HG03520 (cell line): ENCODE measurements around the gene ST14.

ENCODE experiments used
- ATAC-seq: cut with Tn5 transposase; IDR thresholded peaks from one replicate; pipeline ENCODE4 v1.9.1; 2021; ENCODE audit warnings: mild to moderate bottlenecking, moderate library complexity; ENCODE audit not compliant: unreplicated experiment

The ST14 gene

DNA sequence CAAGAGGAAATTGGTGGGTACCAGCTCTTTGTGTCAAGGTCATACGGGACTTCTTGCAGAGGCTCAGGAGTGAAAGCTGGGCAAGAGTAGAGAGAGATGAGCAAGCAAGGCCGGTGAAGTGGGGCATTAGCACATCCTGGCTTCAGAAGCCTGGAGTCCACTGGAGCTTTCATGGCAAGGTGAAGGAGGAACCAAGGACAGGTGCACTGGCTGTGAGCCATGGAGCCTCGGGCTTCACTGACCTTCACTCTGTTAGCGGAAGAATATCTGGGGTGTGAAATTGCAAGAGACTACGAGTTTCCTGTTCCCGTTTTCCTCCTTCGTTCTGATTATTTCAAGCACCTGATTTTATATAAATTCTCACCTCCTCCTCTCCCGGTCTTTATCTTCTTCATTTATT, 25.9 kb upstream of the ST14 start:
- no peak for ATAC-seq

DNA sequence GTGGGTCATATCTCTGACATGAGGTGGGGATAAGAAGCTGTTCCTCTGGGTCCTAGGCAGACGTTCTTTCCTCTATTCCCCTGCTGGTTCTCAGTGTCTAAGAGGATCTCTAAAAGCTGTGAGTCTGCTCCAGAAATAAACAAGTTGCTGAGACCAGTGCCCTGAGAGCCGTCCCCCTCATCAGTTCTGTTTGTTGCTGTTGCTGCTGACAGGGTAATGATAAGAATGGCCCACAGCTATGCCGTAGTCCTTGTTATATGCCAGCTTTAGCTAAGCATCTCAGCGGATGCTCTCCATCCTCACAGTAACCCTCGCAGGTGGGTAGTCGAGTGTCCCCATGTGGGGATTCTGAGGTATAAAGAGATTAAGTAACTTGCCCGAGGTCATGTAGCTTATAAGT, 23.5 kb upstream of the ST14 start:
- no peak for ATAC-seq

DNA sequence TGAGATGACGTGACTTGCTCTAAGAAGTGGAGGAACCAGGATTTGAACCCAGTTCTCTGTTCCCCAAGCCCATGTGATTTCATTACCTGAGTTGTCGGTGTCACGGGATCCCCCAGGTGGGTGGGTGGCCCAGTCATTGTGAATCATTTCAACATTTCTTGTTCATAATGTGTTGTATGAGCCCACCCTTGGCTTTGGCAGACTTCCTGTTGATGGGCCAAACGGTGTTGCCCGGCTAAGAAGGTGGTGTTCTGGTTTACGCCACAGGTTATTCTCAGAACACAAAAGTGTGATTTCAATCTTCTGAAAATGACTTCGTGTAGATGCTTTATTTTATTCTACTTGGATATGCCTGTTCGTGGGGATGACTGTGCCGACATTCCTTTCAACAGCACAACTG, 21.6 kb upstream of the ST14 start:
- ATAC-seq, result no peak

DNA sequence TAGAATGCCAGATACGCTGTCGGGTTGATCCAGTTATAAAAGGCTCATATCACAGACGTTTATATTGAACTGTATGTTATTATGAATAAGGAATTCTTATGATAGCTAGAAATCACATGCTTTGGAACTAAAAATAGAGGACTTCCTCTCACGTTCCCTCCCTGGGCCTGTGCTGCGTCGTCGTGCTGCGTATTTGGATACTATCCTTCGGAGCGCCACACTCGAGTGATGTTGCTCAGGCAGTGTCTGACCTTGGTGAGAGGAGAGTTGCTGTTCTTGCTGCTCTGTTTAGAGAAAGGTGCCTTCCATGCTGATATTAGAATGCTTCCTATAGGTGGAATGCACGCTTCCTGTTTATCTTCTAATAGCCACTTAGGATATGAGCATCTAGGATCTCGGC, 20.2 kb upstream of the ST14 start:
- no peak for ATAC-seq

DNA sequence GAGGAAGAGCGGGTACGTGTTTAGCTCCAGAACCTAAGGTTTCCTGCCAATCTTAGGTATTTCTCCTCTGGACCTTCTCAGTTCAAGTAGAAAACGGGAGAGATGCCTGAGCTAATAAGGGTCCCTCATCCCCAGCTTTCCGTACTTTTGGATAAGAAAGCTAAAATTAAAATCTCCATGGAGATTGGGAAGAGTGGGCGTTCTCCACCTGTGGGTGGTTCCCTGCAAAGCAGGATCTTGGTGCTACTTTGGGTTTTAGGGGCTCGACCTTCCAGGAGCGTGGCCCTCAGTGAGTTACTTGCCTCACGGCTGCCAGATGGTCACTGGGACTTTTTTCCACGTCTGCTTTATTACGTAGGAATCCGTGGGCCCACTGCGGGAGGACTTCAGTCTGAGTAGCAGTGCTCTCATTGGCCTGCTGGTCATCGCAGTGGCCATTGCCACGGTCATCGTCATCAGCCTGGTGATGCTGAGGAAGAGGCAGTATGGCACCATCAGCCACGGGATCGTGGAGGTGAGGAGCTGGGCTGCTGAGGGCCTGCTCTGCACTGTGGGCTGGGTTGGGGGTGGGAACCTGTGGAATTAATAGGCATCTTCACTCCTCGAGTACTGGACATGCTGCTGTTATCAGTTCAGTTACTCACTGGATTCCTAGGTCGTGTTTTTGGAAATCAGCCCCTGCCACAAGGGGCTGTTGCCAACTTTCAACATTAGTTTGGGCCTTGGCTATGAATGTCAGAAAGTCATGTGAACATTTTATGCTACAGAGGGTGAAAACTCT, 17.8 kb upstream of the ST14 start:
- no peak for ATAC-seq

DNA sequence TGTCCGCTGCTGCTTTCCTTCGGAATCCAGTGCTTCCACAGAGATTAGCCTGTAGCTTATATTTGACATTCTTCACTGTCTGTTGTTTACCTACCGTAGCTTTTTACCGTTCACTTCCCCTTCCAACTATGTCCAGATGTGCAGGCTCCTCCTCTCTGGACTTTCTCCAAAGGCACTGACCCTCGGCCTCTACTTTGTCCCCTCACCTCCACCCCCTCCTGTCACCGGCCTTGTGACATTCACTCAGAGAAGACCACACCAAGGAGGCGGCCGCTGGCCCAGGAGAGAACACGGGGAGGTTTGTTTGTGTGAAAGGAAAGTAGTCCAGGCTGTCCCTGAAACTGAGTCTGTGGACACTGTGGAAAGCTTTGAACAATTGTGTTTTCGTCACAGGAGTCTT, 15.4 kb upstream of the ST14 start:
- ATAC-seq, result no peak

DNA sequence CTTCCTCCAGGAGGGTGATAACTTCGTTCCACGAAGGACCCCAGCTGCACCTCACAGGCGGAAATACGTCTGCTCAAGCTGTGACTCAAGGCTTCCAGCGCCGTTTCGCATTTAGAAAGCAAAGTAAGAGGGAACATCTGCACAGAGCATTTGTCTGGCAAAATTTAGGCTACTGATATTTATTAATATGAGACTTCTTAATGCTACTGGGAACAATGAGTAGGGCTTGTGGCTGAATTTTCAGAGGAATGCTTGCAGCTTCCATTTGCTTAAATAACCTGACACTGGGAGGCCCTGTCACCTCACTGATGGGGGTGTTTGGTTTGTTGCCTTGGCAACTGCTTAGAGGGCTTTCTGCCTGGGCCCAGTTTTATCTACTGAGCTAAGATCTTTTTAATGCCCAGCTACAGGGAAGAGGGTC, 14.7 kb upstream of the ST14 start:
- ATAC-seq, result no peak

- no peak for ATAC-seq
These were observed 14.2 kb upstream of the ST14 start for GRCh38 chr11:130145311-130145812.

GRCh38 chr11:130145975-130146776, 13.4 kb upstream of the ST14 start:
- ATAC-seq, result no peak

- no peak for ATAC-seq
These were observed 12.8 kb upstream of the ST14 start for GRCh38 chr11:130146796-130147195.

- no peak for ATAC-seq
These were observed 10.7 kb upstream of the ST14 start for GRCh38 chr11:130148796-130149326.

- peak; percentile 38 for ATAC-seq
These were observed 8.8 kb upstream of the ST14 start for GRCh38 chr11:130150790-130151189.

- ATAC-seq, result no peak
These were observed 8.4 kb upstream of the ST14 start for GRCh38 chr11:130151196-130151595.

GRCh38 chr11:130156108-130157022, 3.2 kb upstream of the ST14 start:
- ATAC-seq, result no peak

DNA sequence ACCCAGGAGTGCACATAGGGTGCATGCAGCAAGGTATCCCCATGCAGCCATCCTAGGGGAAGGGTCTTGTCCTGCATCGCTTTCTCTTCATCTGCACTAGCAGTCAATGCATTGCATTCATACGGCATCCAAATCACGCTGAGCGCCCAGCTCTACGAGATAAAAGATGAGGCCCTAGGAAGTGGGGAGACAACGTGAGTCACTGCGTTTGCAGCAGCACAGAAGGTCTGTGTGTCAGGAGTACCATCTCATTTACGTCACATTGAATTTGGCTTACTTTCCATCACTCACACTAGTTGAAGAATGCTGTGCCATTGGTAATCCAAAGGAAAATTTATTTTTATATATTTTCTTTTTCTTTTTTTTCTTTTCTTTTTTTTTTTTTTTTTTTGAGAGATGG, 2.5 kb upstream of the ST14 start:
- ATAC-seq, result no peak

- no peak for ATAC-seq
These were observed 1.7 kb upstream of the ST14 start for GRCh38 chr11:130157840-130158239.

DNA sequence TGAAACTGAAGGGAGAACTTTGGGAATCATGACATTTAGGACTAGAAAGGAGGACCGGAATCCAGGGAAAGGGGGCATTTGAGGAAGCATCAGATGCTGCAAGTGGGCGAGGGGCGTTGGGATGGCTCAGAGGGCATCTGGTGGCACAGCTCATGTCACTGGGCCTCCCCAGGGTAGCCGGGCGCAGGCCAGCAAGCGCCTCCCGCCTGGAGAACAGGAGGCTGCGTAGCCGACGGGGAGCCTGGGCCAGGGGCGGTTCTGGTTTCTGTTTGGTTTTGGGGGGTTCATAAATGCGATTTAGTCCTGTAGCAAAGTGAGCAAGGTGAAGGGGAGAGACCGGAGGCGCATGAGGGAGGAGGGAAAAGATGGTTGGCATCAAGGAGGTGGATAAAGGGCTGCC, 443 bp upstream of the ST14 start:
- no peak for ATAC-seq

DNA sequence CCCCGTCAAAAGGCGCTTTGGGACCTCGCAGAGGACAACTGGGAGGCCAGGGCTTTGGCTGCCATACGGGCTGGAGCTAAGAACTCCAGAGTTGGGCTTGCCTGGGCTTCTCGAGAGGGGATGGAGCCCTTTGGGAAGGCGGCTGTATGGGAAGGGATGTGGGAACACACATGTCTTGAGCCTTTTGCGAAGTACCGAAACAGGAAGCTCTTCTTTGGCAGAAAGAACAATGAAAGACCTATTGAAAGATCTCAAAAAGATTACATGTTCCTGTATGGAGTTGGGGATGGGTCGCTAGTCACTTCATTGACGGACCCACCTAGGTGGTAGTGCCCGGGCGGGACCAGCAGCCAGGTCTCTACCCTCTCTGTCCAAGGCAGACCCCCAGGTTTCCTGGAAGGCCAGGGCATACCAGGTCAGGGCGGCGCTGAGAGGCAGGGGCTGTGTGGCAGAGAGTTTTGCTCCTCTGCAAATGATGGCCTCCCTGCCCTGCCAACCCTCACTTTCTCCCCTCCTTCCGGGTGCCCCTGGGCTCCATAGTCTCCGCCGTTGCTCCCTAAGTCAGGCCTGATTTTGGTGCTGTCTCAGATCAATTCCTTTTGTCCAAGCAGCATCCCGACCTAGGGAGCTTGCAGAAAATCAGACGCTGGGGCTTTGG, 1.0 kb downstream of the ST14 start:
- ATAC-seq, result no peak

GRCh38 chr11:130161441-130162145, 2.0 kb downstream of the ST14 start:
- no peak for ATAC-seq

DNA sequence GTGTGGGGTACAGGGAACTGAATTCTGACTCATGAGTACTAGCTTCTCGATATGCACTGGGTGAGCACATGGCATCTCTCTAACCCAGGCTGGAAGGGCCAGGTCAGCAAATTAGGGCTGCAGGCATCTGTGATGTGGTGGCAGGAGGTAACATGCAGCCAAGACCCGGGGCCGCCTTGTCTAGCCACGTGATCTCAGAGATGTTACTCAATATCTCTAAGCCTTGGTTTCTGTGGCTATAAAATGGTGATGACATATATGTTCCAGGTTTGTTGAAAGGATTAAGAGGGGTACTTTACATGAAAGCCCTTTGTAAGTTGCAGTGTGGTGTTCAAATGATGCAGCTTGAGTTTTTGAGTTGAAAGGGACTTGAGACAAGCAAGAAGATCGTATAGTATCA, 3.2 kb downstream of the ST14 start:
- ATAC-seq, result no peak
